ENCODE measurements around the gene NHERF1. TPM values are rescaled to one million over a fixed set of nuclear protein-coding genes. Genes with fewer than 3 reads are reported as not detected.

Gene NHERF1
- total and polyA plus RNA-seq, 2 of the 13 experiments (the other 11 are each of a cell fraction or from before 2014, with no cell fraction given) = 169 to 269 TPM

DNA sequence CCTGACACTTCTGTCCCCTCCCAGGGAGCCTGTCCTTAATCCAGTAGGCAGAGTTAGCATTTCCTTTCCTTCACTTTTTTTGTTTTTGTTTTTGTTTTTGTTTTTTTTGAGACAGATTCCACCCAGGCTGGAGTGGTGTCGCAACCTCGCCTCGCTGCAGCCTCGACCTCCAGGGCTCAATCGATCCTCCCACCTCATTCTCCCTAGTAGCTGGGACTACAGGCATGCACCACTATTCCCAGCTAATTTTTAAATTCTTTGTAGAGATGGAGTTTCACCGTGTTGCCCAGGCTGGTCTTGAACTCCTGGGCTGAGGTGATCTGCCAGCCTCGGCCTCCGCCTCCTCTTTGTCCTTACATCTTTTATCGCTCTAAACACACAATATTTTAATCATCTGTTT is 4.0 kb downstream of the NHERF1 start (continued):
- TF ChIP-seq, protein P1, sequence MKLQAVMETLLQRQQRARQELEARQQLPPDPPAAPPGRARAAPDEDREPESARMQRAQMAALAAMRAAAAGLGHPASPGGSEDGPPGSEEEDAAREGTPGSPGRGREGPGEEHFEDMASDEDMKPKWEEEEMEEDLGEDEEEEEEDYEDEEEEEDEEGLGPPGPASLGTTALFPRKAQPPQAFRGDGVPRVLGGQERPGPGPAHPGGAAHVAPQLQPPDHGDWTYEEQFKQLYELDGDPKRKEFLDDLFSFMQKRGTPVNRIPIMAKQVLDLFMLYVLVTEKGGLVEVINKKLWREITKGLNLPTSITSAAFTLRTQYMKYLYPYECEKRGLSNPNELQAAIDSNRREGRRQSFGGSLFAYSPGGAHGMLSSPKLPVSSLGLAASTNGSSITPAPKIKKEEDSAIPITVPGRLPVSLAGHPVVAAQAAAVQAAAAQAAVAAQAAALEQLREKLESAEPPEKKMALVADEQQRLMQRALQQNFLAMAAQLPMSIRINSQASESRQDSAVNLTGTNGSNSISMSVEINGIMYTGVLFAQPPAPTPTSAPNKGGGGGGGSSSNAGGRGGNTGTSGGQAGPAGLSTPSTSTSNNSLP (IDR thresholded peaks at IDR 0.05; ENCODE audit: low read depth, low read length) = peak; percentile 38; the same call in 1 of the 2 replicates
- TF ChIP-seq ONECUT2 (CRISPR knock-in tag; IDR thresholded peaks at IDR 0.05) = peak; percentile 82; the same call in 1 of the 2 replicates
- TF ChIP-seq ARNT2 (CRISPR knock-in tag; IDR thresholded peaks at IDR 0.05; ENCODE audit: low read depth) = no peak

DNA sequence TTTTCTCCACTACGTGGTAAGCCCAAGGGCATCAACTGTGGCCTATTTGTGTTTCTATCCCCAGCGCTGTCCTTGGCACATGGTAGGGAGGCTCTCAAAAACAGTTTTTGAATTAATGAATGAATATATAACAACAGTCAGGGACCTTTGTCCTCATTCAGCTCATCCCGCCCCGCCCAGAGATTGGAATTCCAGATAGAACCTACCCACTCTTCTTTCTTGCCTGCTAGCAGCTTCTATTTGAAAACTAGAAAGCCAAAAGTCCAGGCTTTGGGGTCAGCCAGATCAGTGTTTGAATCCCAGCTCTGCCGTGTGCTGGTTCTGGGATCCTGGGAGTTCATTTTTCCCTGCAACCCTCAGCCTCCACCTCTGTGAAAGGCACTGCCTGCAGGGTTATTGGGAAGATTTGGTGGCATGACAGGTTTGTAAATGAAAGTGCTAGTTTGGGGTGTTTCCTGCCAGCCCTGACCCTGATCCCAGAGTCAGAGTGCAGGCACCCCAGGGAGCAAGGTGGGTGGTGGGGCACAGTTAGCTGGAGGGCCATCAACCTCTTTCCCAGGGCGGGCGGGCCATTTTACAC is 4.5 kb downstream of the NHERF1 start:
- no TSS peak for BruUV-seq (replicated peaks)
- ATAC-seq (no peak), DNase-seq (ENCODE audit: low spot score) (peak; percentile 63), FAIRE-seq (no peak)
- H3K9ac ChIP-seq (ENCODE audit: insufficient read depth, low read depth, low read length) = peak overlapping the region; percentile 78
- peaks cover 46% of the 10 kb centered on the region for H4K20me1 ChIP-seq (ENCODE audit: insufficient read depth, low read length)
- H3K9me3 ChIP-seq (ENCODE audit: low read length) = no peaks in the 10 kb centered on the region
- in situ Hi-C loops (cut with HindIII; ENCODE audit: extremely low pct_ligation_motif_present, low pct_unique_long_range_greater_than_20kb) (loop anchor here (10.0 kb wide), 1 partner anchor 318 kb away; the partner anchor contains the start of gene GPRC5C), intact Hi-C loops (cut with micrococcal nuclease; ENCODE audit: unreplicated experiment) (no loop called here)
- peaks cover 14 to 42% of the 10 kb centered on the region in 2 experiments for H3K36me3 ChIP-seq (replicated peaks in 1 of 2; ENCODE audit: control insufficient read depth in 1 of 2, insufficient read depth in 2 of 2, low read length in 2 of 2)
- peak overlapping the region; percentile 96 for H3K4me2 ChIP-seq (ENCODE audit: low read depth, low read length)
- 64% methylated on average over 7 of the region's 7 CpGs for WGBS (ENCODE audit: low lambda C conversion rate)
- CTCF ChIA-PET (ENCODE audit: low intra/inter-chr PET ratio, low total read pairs) = no interaction called here
- H3K4me3 ChIP-seq (replicated peaks in 1 of 3; ENCODE audit: insufficient read depth in 1 of 3, low read depth in 2 of 3, low read length in 3 of 3) = peak overlapping the region in 1 of 3 experiments; percentile 99; a peak in 1 of 6 replicates
- H2AFZ ChIP-seq (ENCODE audit: low read length) = no peak overlapping the region
- H3K27ac ChIP-seq (ENCODE audit: extremely low read length, insufficient read depth, low read length) = peak overlapping the region; percentile 96
- peaks cover 92% of the 10 kb centered on the region for H3K79me2 ChIP-seq (ENCODE audit: insufficient read depth, low read length)
- peaks cover 74% of the 10 kb centered on the region for H3K4me1 ChIP-seq (ENCODE audit: insufficient read depth, low read length)
- POLR2A ChIA-PET = interaction anchor here (0.8 to 21.5 kb wide), 4 partner anchors 16 to 259 kb away, joined by 4 to 1459 read pairs (median 113); partner anchors contain the start of genes FDXR, MRPL58, NAT9 and RAB37
- H3K27me3 ChIP-seq (ENCODE audit: control insufficient read depth in 1 of 2, insufficient read depth in 2 of 2, low read length in 2 of 2) = no peaks in the 10 kb centered on the region; a peak in 1 of 5 replicates
- 0 out of 2 replicates have a peak, but pooled peaks have one; percentile 14 for TF ChIP-seq ZNF501 (CRISPR knock-in tag; IDR thresholded peaks at IDR 0.05)
- TF ChIP-seq HNF4A (CRISPR knock-in tag; IDR thresholded peaks at IDR 0.05) = peak; percentile 59
- no peak for TF ChIP-seq NFATC3 (CRISPR knock-in tag; IDR thresholded peaks at IDR 0.05)
- peak; percentile 51; the same call in 1 of the 2 replicates for TF ChIP-seq ZNF607 (CRISPR knock-in tag; IDR thresholded peaks at IDR 0.05; ENCODE audit: borderline replicate concordance)
- no peak for TF ChIP-seq MAZ (IDR thresholded peaks at IDR 0.05; ENCODE audit: borderline replicate concordance, low read depth, low read length)
- 0 out of 2 replicates have a peak, but pooled peaks have one; percentile 2 for TF ChIP-seq MAZ (CRISPR knock-in tag; IDR thresholded peaks at IDR 0.05; ENCODE audit: low read depth)
- TF ChIP-seq HIVEP1 (CRISPR knock-in tag; IDR thresholded peaks at IDR 0.05) = no peak
- TF ChIP-seq ZNF24 (IDR thresholded peaks at IDR 0.05) = peak; percentile 92
- no peak for TF ChIP-seq CCDC6 (CRISPR knock-in tag; IDR thresholded peaks at IDR 0.05)
- no peak for TF ChIP-seq SMAD1 (CRISPR knock-in tag; IDR thresholded peaks at IDR 0.05; ENCODE audit: borderline replicate concordance, low read depth)
- TF ChIP-seq SP5 (CRISPR knock-in tag; IDR thresholded peaks at IDR 0.05; ENCODE audit: borderline replicate concordance, low read depth) = peak; percentile 84
- TF ChIP-seq, protein P2, sequence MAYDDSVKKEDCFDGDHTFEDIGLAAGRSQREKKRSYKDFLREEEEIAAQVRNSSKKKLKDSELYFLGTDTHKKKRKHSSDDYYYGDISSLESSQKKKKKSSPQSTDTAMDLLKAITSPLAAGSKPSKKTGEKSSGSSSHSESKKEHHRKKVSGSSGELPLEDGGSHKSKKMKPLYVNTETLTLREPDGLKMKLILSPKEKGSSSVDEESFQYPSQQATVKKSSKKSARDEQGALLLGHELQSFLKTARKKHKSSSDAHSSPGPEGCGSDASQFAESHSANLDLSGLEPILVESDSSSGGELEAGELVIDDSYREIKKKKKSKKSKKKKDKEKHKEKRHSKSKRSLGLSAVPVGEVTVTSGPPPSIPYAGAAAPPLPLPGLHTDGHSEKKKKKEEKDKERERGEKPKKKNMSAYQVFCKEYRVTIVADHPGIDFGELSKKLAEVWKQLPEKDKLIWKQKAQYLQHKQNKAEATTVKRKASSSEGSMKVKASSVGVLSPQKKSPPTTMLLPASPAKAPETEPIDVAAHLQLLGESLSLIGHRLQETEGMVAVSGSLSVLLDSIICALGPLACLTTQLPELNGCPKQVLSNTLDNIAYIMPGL (CRISPR knock-in tag; IDR thresholded peaks at IDR 0.05; ENCODE audit: borderline replicate concordance in 1 of 2, low read depth in 1 of 2) = 0 out of 4 replicates have a peak, but pooled peaks of 1 of the 2 experiments have one; percentile 21
- TF ChIP-seq, protein P3, sequence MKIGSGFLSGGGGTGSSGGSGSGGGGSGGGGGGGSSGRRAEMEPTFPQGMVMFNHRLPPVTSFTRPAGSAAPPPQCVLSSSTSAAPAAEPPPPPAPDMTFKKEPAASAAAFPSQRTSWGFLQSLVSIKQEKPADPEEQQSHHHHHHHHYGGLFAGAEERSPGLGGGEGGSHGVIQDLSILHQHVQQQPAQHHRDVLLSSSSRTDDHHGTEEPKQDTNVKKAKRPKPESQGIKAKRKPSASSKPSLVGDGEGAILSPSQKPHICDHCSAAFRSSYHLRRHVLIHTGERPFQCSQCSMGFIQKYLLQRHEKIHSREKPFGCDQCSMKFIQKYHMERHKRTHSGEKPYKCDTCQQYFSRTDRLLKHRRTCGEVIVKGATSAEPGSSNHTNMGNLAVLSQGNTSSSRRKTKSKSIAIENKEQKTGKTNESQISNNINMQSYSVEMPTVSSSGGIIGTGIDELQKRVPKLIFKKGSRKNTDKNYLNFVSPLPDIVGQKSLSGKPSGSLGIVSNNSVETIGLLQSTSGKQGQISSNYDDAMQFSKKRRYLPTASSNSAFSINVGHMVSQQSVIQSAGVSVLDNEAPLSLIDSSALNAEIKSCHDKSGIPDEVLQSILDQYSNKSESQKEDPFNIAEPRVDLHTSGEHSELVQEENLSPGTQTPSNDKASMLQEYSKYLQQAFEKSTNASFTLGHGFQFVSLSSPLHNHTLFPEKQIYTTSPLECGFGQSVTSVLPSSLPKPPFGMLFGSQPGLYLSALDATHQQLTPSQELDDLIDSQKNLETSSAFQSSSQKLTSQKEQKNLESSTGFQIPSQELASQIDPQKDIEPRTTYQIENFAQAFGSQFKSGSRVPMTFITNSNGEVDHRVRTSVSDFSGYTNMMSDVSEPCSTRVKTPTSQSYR (CRISPR knock-in tag; IDR thresholded peaks at IDR 0.05; ENCODE audit: borderline replicate concordance) = no peak
